H7 (cell line): Measurements from ENCODE around the gene TRPV5. TPM values are rescaled to one million over a fixed set of nuclear protein-coding genes. Genes with fewer than 3 reads are reported as not detected.

Source experiments
- DNase-seq: peaks from one replicate; pipeline ENCODE4 v3.0.0; 2012
- H3K27me3 ChIP-seq: 2 replicates; pipeline ENCODE4 v1.6.0; 2011; ENCODE audit warnings: mild to moderate bottlenecking, low read length; ENCODE audit not compliant: control insufficient read depth, insufficient read depth
- H3K36me3 ChIP-seq: replicated peaks from 2 replicates; pipeline ENCODE4 v1.5.1; 2011; ENCODE audit warnings: low read length; ENCODE audit not compliant: control insufficient read depth, insufficient read depth
- H3K4me3 ChIP-seq: 2 replicates; pipeline ENCODE4 v1.5.1; 2011; ENCODE audit warnings: low read depth, mild to moderate bottlenecking, control low read depth, low read length, moderate library complexity; ENCODE audit not compliant: insufficient read depth
- total RNA-seq: library from RNA; depleted of rRNA; stranded (reverse); fragments of >200 nt; shearing (Covaris generic); gene quantifications from 2 replicates; pipeline ENCODE4 v1.2.3, GENCODE V29; 2014

The TRPV5 gene
- total RNA-seq, 1 experiment from 2014 or later: not detected

GRCh38 chr7:142908921-142909890 is 24.3 kb downstream of the TRPV5 start:
- peak; percentile 70 for DNase-seq

GRCh38 chr7:142908290-142908689 is 25.3 kb downstream of the TRPV5 start:
- no peak overlapping the region for H3K4me3 ChIP-seq
- H3K27me3 ChIP-seq: no peaks in the 10 kb centered on the region
- no peak for DNase-seq
- no peaks in the 10 kb centered on the region for H3K36me3 ChIP-seq

More at GRCh38 chr7:142908921-142909890, 24.3 kb downstream of the TRPV5 start:
- H3K4me3 ChIP-seq: no peak overlapping the region
- H3K27me3 ChIP-seq: no peaks in the 10 kb centered on the region
- no peaks in the 10 kb centered on the region for H3K36me3 ChIP-seq

GRCh38 chr7:142906643-142907042 is 26.9 kb downstream of the TRPV5 start:
- H3K36me3 ChIP-seq: no peaks in the 10 kb centered on the region
- H3K27me3 ChIP-seq: no peaks in the 10 kb centered on the region
- no peak for DNase-seq
- H3K4me3 ChIP-seq: no peak overlapping the region

GRCh38 chr7:142905759-142906158 is 27.8 kb downstream of the TRPV5 start:
- H3K4me3 ChIP-seq: no peak overlapping the region
- DNase-seq: no peak

GRCh38 chr7:142904128-142904527 is 29.4 kb downstream of the TRPV5 start:
- DNase-seq: no peak
- Histone ChIP-seq H3K27me3 (no peaks in the 10 kb centered on the region), H3K36me3 (no peaks in the 10 kb centered on the region), H3K4me3 (no peak overlapping the region)

More at GRCh38 chr7:142905759-142906158, 27.8 kb downstream of the TRPV5 start:
- no peaks in the 10 kb centered on the region for H3K36me3 ChIP-seq
- H3K27me3 ChIP-seq: no peaks in the 10 kb centered on the region

- Histone ChIP-seq H3K36me3 (no peaks in the 10 kb centered on the region), H3K4me3 (no peak overlapping the region), H3K27me3 (no peaks in the 10 kb centered on the region)
- peak; percentile 46 for DNase-seq
Measured at GRCh38 chr7:142901426-142902259, 31.9 kb downstream of the TRPV5 start.

GRCh38 chr7:142899661-142900060 is 33.9 kb downstream of the TRPV5 start:
- no peak for DNase-seq
- no peak overlapping the region for H3K4me3 ChIP-seq
- H3K36me3 ChIP-seq: no peaks in the 10 kb centered on the region
- no peaks in the 10 kb centered on the region for H3K27me3 ChIP-seq

- no peaks in the 10 kb centered on the region for H3K27me3 ChIP-seq
- H3K36me3 ChIP-seq: no peaks in the 10 kb centered on the region
- H3K4me3 ChIP-seq: no peak overlapping the region
- DNase-seq: peak; percentile 40
Measured at GRCh38 chr7:142898377-142899170, 35.0 kb downstream of the TRPV5 start.

- H3K27me3 ChIP-seq: no peaks in the 10 kb centered on the region
- H3K36me3 ChIP-seq: no peaks in the 10 kb centered on the region
- no peak for DNase-seq
- no peak overlapping the region for H3K4me3 ChIP-seq
Measured at GRCh38 chr7:142897691-142898090, 35.9 kb downstream of the TRPV5 start.

GRCh38 chr7:142896741-142897379 is 36.7 kb downstream of the TRPV5 start:
- H3K4me3 ChIP-seq: no peak overlapping the region
- H3K27me3 ChIP-seq: no peaks in the 10 kb centered on the region
- H3K36me3 ChIP-seq: no peaks in the 10 kb centered on the region
- no peak for DNase-seq

- H3K27me3 ChIP-seq: no peaks in the 10 kb centered on the region
- H3K36me3 ChIP-seq: no peaks in the 10 kb centered on the region
- no peak overlapping the region for H3K4me3 ChIP-seq
- DNase-seq: no peak
Measured at GRCh38 chr7:142896151-142896550, 37.4 kb downstream of the TRPV5 start.

GRCh38 chr7:142894985-142895593 is 38.5 kb downstream of the TRPV5 start:
- H3K36me3 ChIP-seq: no peaks in the 10 kb centered on the region
- no peaks in the 10 kb centered on the region for H3K27me3 ChIP-seq
- no peak overlapping the region for H3K4me3 ChIP-seq
- no peak for DNase-seq

- H3K27me3 ChIP-seq: no peaks in the 10 kb centered on the region
- DNase-seq: no peak
- no peaks in the 10 kb centered on the region for H3K36me3 ChIP-seq
- H3K4me3 ChIP-seq: no peak overlapping the region
Measured at GRCh38 chr7:142894112-142894984, 39.2 kb downstream of the TRPV5 start.
